ENCODE results near the gene PLEKHG4B. TPM values are rescaled to one million over a fixed set of nuclear protein-coding genes. Genes with fewer than 3 reads are reported as not detected.
A peak's percentile ranks its signal among the peaks of the same experiment; 100 is the strongest.

The PLEKHG4B gene
- polyA plus RNA-seq, 1 of the 3 experiments (the other 2 are of a cell fraction), result 0.18 TPM

DNA sequence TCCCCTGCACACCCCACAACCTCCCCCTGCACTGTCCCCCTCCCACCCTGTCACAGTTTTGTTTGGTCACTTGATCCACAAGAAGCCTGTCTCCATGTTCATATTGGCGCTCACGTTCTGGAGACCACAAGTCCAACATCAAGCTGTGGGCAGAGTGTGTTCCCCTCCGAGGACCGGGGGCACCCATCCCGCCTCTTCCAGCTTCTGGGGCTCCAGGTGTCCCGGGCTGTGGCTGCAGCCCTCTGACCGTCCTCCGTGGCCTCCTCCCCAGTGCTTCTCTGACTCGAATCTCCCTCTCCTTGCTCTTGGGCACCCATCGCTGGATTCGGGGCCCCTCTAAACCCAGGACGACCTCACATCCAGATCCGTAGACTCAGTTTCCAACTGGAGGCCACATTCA is 49.2 kb downstream of the PLEKHG4B start:
- H3K79me2 ChIP-seq (ENCODE audit: insufficient read depth), result no peaks in the 10 kb centered on the region
- H3K9ac ChIP-seq, result no peak overlapping the region
- H3F3A ChIP-seq (replicated peaks; ENCODE audit: insufficient read depth), result no peaks in the 10 kb centered on the region
- no peaks in the 10 kb centered on the region for H3K27me3 ChIP-seq (ENCODE audit: insufficient read depth)
- no peaks in the 10 kb centered on the region for H3K9me2 ChIP-seq
- no peaks in the 10 kb centered on the region for H3K9me3 ChIP-seq
- H4K20me1 ChIP-seq (ENCODE audit: insufficient read depth), result no peaks in the 10 kb centered on the region
- DNase-seq, result peak; percentile 23
- H2AFZ ChIP-seq (ENCODE audit: low read depth), result no peak overlapping the region
- H3K27ac ChIP-seq (ENCODE audit: low read depth in 2 of 2, low read length in 1 of 2), result no peak overlapping the region
- 81% methylated on average over 13 of the region's 13 CpGs for WGBS (ENCODE audit: low lambda C conversion rate)
- no peaks in the 10 kb centered on the region for H3K4me1 ChIP-seq (ENCODE audit: control insufficient read depth in 1 of 2, insufficient read depth in 2 of 2, low read depth in 1 of 2, low read length in 1 of 2)
- no peaks in the 10 kb centered on the region for H3K36me3 ChIP-seq (replicated peaks in 1 of 2; ENCODE audit: control insufficient read depth in 1 of 2, insufficient read depth in 2 of 2, low read length in 1 of 2)
- ChIA-PET CTCF (no interaction called here), POLR2A (no interaction called here)
- no peak overlapping the region for H3K4me3 ChIP-seq (ENCODE audit: low read depth in 2 of 2, low read length in 1 of 2)
- TF ChIP-seq FOXM1 (IDR thresholded peaks at IDR 0.05; ENCODE audit: low read depth) (no peak), EP300 (IDR thresholded peaks at IDR 0.05; ENCODE audit: borderline replicate concordance in 1 of 2, low read depth in 1 of 2, low read length in 1 of 2) (no peak), GATA2 (CRISPR knock-in tag; IDR thresholded peaks at IDR 0.05) (no peak), RCOR1 (IDR thresholded peaks at IDR 0.05; ENCODE audit: low read length) (no peak), NFIC (IDR thresholded peaks at IDR 0.05; ENCODE audit: borderline replicate concordance) (no peak), CHD2 (IDR thresholded peaks at IDR 0.05; ENCODE audit: low read length, partially characterized antibody) (no peak), NRF1 (IDR thresholded peaks at IDR 0.05; ENCODE audit: low read depth, low read length) (no peak), EZH2phosphoT487 (IDR thresholded peaks at IDR 0.05; ENCODE audit: borderline replicate concordance, low read depth) (no peak), JUND (IDR thresholded peaks at IDR 0.05) (no peak), MEF2A (IDR thresholded peaks at IDR 0.05; ENCODE audit: borderline replicate concordance, low read depth) (no peak), RFX5 (IDR thresholded peaks at IDR 0.05; ENCODE audit: low read length) (no peak)
- TF ChIP-seq, protein P1, sequence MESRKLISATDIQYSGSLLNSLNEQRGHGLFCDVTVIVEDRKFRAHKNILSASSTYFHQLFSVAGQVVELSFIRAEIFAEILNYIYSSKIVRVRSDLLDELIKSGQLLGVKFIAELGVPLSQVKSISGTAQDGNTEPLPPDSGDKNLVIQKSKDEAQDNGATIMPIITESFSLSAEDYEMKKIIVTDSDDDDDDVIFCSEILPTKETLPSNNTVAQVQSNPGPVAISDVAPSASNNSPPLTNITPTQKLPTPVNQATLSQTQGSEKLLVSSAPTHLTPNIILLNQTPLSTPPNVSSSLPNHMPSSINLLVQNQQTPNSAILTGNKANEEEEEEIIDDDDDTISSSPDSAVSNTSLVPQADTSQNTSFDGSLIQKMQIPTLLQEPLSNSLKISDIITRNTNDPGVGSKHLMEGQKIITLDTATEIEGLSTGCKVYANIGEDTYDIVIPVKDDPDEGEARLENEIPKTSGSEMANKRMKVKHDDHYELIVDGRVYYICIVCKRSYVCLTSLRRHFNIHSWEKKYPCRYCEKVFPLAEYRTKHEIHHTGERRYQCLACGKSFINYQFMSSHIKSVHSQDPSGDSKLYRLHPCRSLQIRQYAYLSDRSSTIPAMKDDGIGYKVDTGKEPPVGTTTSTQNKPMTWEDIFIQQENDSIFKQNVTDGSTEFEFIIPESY (IDR thresholded peaks at IDR 0.05; ENCODE audit: borderline replicate concordance, low read depth), result no peak
- TF ChIP-seq, protein P2, sequence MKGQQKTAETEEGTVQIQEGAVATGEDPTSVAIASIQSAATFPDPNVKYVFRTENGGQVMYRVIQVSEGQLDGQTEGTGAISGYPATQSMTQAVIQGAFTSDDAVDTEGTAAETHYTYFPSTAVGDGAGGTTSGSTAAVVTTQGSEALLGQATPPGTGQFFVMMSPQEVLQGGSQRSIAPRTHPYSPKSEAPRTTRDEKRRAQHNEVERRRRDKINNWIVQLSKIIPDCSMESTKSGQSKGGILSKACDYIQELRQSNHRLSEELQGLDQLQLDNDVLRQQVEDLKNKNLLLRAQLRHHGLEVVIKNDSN (IDR thresholded peaks at IDR 0.05; ENCODE audit: borderline replicate concordance, low read depth), result no peak
- TF ChIP-seq, protein P3, sequence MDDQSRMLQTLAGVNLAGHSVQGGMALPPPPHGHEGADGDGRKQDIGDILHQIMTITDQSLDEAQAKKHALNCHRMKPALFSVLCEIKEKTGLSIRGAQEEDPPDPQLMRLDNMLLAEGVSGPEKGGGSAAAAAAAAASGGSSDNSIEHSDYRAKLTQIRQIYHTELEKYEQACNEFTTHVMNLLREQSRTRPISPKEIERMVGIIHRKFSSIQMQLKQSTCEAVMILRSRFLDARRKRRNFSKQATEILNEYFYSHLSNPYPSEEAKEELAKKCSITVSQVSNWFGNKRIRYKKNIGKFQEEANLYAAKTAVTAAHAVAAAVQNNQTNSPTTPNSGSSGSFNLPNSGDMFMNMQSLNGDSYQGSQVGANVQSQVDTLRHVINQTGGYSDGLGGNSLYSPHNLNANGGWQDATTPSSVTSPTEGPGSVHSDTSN (IDR thresholded peaks at IDR 0.05), result no peak
- TF ChIP-seq, protein P4, sequence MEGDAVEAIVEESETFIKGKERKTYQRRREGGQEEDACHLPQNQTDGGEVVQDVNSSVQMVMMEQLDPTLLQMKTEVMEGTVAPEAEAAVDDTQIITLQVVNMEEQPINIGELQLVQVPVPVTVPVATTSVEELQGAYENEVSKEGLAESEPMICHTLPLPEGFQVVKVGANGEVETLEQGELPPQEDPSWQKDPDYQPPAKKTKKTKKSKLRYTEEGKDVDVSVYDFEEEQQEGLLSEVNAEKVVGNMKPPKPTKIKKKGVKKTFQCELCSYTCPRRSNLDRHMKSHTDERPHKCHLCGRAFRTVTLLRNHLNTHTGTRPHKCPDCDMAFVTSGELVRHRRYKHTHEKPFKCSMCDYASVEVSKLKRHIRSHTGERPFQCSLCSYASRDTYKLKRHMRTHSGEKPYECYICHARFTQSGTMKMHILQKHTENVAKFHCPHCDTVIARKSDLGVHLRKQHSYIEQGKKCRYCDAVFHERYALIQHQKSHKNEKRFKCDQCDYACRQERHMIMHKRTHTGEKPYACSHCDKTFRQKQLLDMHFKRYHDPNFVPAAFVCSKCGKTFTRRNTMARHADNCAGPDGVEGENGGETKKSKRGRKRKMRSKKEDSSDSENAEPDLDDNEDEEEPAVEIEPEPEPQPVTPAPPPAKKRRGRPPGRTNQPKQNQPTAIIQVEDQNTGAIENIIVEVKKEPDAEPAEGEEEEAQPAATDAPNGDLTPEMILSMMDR (IDR thresholded peaks at IDR 0.05), result no peak
- no peak overlapping the region for H3K4me2 ChIP-seq

All from SK-N-SH (cell line).